Neural cell (in vitro differentiated cells): ENCODE results near the gene ATP9B.

Experiments
- EP300 ChIP-seq: fragments of 450-650 bp; conservative IDR thresholded peaks from 2 replicates; pipeline ENCODE4 v1.6.1; 2014; ENCODE audit warnings: antibody characterized with exemption, mild to moderate bottlenecking, moderate library complexity; ENCODE audit not compliant: poor library complexity, severe bottlenecking
- EZH2 ChIP-seq: fragments of 200-600, 300-800 bp; shearing (Covaris generic), sonication (generic); IDR thresholded peaks from 2 replicates; pipeline ENCODE4 v1.6.1; 2014; ENCODE audit warnings: antibody characterized with exemption, low read length, borderline replicate concordance, mild to moderate bottlenecking; ENCODE audit not compliant: insufficient read depth, poor library complexity, severe bottlenecking
- POLR2AphosphoS5 ChIP-seq: IDR thresholded peaks from 2 replicates; pipeline ENCODE4 v1.6.1; 2012
- RAD21 ChIP-seq: fragments of 450-650 bp; conservative IDR thresholded peaks from 2 replicates; pipeline ENCODE4 v1.6.1; 2014; ENCODE audit warnings: antibody characterized with exemption, mild to moderate bottlenecking, moderate library complexity
- TAF1 ChIP-seq: IDR thresholded peaks from 2 replicates; pipeline ENCODE4 v1.6.1; 2012; ENCODE audit warnings: low read depth
- TF ChIP-seq, protein P1 (sequence below): fragments of 450-650 bp; IDR thresholded peaks from 2 replicates; pipeline ENCODE4 v1.5.1; 2014; ENCODE audit warnings: antibody characterized with exemption, mild to moderate bottlenecking, moderate library complexity; ENCODE audit not compliant: poor library complexity, severe bottlenecking
- TF ChIP-seq, protein P2 (sequence below): IDR thresholded peaks from 2 replicates; pipeline ENCODE4 v1.6.1; 2012; ENCODE audit warnings: borderline replicate concordance

DNA sequence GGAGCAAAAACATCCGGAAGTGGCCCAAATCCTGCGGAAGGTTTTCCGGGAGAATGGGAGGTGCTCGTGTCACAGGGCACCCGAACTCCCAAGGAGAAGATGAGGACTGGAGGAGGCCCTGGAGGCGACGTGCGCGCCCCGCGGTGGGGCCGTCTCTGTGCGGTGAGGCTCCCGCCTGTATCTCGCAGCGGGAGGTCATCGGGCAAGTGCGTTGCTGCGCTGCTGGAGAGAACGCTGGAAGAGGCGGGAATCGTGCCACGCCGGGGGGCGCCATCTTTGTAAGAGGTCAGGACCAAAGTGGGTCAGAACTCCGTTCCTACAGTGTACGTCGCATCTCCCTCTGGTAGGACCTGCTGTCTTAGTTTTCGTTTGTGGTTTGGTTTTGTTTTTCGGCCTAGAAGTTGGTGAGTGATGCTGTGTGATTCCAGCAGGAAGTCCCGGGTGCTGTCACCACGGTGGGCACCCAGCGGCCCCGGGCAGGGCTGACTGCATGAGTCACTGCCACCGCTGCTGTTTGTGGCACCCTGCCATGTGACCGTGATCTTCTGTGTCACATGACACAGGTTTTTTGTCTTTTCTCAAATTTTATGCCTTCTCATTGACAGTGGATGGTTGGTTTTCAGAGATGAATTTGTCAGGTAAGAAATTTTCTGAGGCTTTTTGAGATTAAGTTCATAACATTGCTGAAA lies 21.5 kb upstream of the ATP9B start:
- TF ChIP-seq POLR2AphosphoS5 (no peak), TAF1 (no peak), EZH2 (no peak), EP300 (no peak), RAD21 (no peak)
- TF ChIP-seq, protein P1, sequence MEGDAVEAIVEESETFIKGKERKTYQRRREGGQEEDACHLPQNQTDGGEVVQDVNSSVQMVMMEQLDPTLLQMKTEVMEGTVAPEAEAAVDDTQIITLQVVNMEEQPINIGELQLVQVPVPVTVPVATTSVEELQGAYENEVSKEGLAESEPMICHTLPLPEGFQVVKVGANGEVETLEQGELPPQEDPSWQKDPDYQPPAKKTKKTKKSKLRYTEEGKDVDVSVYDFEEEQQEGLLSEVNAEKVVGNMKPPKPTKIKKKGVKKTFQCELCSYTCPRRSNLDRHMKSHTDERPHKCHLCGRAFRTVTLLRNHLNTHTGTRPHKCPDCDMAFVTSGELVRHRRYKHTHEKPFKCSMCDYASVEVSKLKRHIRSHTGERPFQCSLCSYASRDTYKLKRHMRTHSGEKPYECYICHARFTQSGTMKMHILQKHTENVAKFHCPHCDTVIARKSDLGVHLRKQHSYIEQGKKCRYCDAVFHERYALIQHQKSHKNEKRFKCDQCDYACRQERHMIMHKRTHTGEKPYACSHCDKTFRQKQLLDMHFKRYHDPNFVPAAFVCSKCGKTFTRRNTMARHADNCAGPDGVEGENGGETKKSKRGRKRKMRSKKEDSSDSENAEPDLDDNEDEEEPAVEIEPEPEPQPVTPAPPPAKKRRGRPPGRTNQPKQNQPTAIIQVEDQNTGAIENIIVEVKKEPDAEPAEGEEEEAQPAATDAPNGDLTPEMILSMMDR = no peak
- TF ChIP-seq, protein P2, sequence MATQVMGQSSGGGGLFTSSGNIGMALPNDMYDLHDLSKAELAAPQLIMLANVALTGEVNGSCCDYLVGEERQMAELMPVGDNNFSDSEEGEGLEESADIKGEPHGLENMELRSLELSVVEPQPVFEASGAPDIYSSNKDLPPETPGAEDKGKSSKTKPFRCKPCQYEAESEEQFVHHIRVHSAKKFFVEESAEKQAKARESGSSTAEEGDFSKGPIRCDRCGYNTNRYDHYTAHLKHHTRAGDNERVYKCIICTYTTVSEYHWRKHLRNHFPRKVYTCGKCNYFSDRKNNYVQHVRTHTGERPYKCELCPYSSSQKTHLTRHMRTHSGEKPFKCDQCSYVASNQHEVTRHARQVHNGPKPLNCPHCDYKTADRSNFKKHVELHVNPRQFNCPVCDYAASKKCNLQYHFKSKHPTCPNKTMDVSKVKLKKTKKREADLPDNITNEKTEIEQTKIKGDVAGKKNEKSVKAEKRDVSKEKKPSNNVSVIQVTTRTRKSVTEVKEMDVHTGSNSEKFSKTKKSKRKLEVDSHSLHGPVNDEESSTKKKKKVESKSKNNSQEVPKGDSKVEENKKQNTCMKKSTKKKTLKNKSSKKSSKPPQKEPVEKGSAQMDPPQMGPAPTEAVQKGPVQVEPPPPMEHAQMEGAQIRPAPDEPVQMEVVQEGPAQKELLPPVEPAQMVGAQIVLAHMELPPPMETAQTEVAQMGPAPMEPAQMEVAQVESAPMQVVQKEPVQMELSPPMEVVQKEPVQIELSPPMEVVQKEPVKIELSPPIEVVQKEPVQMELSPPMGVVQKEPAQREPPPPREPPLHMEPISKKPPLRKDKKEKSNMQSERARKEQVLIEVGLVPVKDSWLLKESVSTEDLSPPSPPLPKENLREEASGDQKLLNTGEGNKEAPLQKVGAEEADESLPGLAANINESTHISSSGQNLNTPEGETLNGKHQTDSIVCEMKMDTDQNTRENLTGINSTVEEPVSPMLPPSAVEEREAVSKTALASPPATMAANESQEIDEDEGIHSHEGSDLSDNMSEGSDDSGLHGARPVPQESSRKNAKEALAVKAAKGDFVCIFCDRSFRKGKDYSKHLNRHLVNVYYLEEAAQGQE = no peak
